RKO (cell line): ENCODE measurements around the gene ANKRD11.
"Not testable (repeated sequence)": the region's sequence is repeated elsewhere in the genome, so short reads cannot be mapped to it uniquely, and the experiment has no call there.

Source experiments
- DNase-seq: peaks from one replicate; pipeline ENCODE4 v3.0.0-alpha.2; 2016; ENCODE audit warnings: low spot score

Gene ANKRD11

GRCh38 chr16:89428605-89429004, 61.8 kb downstream of the ANKRD11 start:
- not testable (repeated sequence) for DNase-seq

- no peak for DNase-seq
These were observed 63.4 kb downstream of the ANKRD11 start for GRCh38 chr16:89426736-89427530.

GRCh38 chr16:89425523-89425922, 64.8 kb downstream of the ANKRD11 start:
- DNase-seq, result no peak

GRCh38 chr16:89423681-89424260, 66.6 kb downstream of the ANKRD11 start:
- no peak for DNase-seq

GRCh38 chr16:89422905-89423630, 67.3 kb downstream of the ANKRD11 start:
- DNase-seq, result no peak

- no peak for DNase-seq
These were observed 67.8 kb downstream of the ANKRD11 start for GRCh38 chr16:89422527-89422904.

GRCh38 chr16:89421300-89421699, 69.1 kb downstream of the ANKRD11 start:
- not testable (repeated sequence) for DNase-seq

- no peak for DNase-seq
These were observed 70.2 kb downstream of the ANKRD11 start for GRCh38 chr16:89420204-89420603.

GRCh38 chr16:89418352-89418751, 72.0 kb downstream of the ANKRD11 start:
- DNase-seq, result no peak

- DNase-seq, result no peak
These were observed 73.0 kb downstream of the ANKRD11 start for GRCh38 chr16:89417352-89417751.

- DNase-seq, result no peak
These were observed 76.4 kb downstream of the ANKRD11 start for GRCh38 chr16:89413811-89414585.

- no peak for DNase-seq
These were observed 77.5 kb downstream of the ANKRD11 start for GRCh38 chr16:89412811-89413210.

GRCh38 chr16:89411335-89411850, 79.0 kb downstream of the ANKRD11 start:
- DNase-seq, result no peak

GRCh38 chr16:89410794-89411309, 79.5 kb downstream of the ANKRD11 start:
- DNase-seq, result no peak

- no peak for DNase-seq
These were observed 80.0 kb downstream of the ANKRD11 start for GRCh38 chr16:89410322-89410721.

GRCh38 chr16:89409161-89409711, 81.1 kb downstream of the ANKRD11 start:
- DNase-seq, result peak; percentile 5

GRCh38 chr16:89408315-89408714, 82.0 kb downstream of the ANKRD11 start:
- no peak for DNase-seq

GRCh38 chr16:89407925-89408300, 82.4 kb downstream of the ANKRD11 start:
- no peak for DNase-seq

GRCh38 chr16:89407282-89407924, 83.0 kb downstream of the ANKRD11 start:
- no peak for DNase-seq

GRCh38 chr16:89406277-89406888, 84.0 kb downstream of the ANKRD11 start:
- DNase-seq, result no peak

GRCh38 chr16:89404561-89404960, 85.8 kb downstream of the ANKRD11 start:
- DNase-seq, result no peak
